Prostate gland (tissue), 2 donors: ENCODE measurements around the gene PROX2.

Experiments
- CTCF ChIP-seq, 4 experiments: fragments of 200-600 bp in 2 of 4; fragments of 450-650 bp in 2 of 4; sonication (generic) in 2 of 4; IDR thresholded peaks; 1 replicate in 3 of 4; 2 replicates in 1 of 4; pipeline ENCODE4 v1.5.1; 2016 to 2019; ENCODE audit warnings: antibody characterized with exemption in 4 of 4, mild to moderate bottlenecking in 2 of 4, moderate library complexity in 2 of 4
- POLR2AphosphoS5 ChIP-seq: sonication (generic); formaldehyde crosslinking; IDR thresholded peaks from one replicate; pipeline ENCODE4 v1.6.1; 2017; ENCODE audit warnings: antibody characterized with exemption

DNA sequence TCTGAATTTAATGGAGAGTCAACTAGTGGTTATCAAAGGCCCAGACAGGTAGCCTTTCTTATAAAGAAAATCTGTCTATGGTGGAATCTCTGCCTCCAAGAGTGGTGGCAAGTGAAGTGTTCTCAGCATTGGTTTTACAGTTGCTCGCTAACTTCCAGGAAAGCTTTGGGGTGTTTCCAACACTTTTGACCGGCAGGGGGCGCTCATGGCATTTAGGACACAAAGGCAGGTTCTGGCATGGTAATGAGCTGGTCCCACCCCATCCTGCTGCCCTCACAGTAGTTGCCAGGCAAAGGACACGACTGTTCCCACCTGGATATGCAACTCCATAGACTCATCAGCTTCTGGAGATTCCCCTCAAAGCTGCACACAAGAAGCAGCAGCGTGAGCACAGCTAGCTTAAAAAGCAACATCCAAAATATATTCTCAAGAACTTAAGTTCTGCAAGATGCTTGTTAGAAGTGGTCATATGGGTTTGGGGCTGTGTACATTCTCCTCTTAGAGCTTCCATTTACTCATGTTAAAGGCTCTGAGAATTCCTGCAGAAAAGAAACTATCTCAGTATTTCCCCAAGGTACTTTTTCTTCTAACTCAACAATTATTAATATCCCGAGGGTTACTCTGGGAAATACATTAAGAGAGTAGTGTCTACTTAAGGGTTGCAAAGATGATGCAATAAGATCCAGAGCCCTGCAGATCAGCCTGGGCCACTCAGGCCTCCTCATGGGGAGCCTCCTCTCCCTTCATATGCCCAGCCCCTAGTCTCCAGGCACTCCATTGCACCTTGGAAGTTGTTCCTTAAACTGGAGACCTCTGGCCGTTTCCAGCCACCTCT lies 14.8 kb downstream of the PROX2 start:
- peak; percentile 68 for TF ChIP-seq POLR2AphosphoS5
- TF ChIP-seq CTCF (IDR thresholded peaks at IDR 0.05), result peak; percentile 66 to 89 (median 79)
